HG03139 (cell line): ENCODE results near the gene DGKA.
A peak's percentile ranks its signal among the peaks of the same experiment; 100 is the strongest.
"Not testable (repeated sequence)": the region's sequence is repeated elsewhere in the genome, so short reads cannot be mapped to it uniquely, and the experiment has no call there.

Experiments used
- ATAC-seq: cut with Tn5 transposase; IDR thresholded peaks from one replicate; pipeline ENCODE4 v1.9.1; 2021; ENCODE audit not compliant: unreplicated experiment

Gene DGKA

DNA sequence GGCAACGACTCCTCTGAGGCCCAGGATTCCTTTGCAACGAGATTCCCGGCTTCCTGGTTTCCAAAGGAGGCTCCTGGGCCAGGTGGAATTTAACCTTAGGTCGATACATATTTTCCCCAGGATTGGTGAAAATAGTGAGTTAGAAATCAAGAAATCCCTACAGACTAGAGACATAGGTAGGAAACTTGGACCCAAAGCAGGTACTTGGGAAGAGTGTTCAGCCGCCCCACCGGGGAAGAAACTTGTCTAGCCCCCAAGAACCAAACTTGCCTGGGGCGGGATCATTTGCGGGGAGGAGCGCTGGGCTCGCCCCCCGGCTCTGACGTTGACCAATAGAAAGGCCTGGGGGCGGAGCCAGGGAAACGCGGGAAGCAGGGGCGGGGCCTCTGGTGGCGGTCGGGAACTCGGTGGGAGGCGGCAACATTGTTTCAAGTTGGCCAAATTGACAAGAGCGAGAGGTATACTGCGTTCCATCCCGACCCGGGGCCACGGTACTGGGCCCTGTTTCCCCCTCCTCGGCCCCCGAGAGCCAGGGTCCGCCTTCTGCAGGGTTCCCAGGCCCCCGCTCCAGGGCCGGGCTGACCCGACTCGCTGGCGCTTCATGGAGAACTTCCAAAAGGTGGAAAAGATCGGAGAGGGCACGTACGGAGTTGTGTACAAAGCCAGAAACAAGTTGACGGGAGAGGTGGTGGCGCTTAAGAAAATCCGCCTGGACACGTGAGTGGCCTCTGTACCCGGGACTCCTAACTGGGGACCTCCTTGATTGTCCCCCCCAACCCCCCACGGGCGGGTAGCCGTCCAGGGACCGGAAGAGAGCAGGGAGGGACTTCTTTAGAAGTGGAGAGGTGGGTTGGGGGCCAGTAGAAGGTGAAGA is 35.7 kb downstream of the DGKA start, which contains the start of gene CDK2:
CDK2 (plus strand) TSS at position 423 of the 874 bp plus-strand sequence; CDS start at position 602, 179 bp downstream.
- peak; percentile 96 for ATAC-seq

DNA sequence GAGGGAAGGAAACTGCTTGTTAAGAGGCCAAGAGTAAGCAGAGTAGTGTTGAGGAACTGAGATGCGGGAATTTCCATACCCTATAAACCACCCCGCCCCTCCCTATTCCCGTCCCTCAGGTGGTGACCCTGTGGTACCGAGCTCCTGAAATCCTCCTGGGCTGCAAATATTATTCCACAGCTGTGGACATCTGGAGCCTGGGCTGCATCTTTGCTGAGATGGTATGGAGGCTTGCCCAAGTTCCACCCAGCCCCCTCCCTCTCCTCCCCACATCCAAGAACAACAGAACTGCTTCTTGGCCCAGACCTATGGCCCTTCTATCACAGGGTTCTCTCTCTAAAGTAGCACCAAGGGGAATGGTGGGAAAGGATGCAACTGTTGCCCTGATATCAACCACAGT is 38.4 kb downstream of the DGKA start:
- no peak for ATAC-seq

DNA sequence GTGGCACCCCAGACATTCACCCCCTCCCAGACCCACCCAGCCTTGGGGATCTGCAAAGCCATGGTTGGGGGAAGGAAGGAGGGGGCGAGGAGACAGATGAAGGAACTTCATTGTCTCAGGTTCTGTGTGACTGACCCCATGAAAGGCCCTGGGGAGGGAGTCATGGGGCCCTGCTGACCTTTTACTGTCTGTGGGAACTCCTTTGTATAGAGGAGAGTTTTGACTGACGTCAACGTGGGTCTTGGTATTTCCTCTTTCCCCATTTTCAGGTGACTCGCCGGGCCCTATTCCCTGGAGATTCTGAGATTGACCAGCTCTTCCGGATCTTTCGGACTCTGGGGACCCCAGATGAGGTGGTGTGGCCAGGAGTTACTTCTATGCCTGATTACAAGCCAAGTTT is 39.8 kb downstream of the DGKA start:
- ATAC-seq = no peak

DNA sequence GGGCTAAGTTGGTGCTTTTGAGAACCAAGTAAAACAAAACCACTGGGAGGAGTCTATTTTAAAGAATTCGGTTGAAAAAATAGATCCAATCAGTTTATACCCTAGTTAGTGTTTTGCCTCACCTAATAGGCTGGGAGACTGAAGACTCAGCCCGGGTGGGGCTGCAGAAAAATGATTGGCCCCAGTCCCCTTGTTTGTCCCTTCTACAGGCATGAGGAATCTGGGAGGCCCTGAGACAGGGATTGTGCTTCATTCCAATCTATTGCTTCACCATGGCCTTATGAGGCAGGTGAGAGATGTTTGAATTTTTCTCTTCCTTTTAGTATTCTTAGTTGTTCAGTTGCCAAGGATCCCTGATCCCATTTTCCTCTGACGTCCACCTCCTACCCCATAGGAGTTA is 41.1 kb downstream of the DGKA start:
- no peak for ATAC-seq

DNA sequence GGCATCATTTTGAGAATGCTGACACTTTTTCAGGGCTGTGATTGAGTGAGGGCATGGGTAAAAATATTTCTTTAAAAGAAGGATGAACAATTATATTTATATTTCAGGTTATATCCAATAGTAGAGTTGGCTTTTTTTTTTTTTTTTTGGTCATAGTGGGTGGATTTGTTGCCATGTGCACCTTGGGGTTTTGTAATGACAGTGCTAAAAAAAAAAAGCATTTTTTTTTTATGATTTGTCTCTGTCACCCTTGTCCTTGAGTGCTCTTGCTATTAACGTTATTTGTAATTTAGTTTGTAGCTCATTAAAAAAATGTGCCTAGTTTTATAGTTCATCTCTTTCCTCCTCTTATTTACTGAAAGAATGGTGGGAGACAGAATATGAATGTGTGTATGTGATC is 41.5 kb downstream of the DGKA start:
- no peak for ATAC-seq

DNA sequence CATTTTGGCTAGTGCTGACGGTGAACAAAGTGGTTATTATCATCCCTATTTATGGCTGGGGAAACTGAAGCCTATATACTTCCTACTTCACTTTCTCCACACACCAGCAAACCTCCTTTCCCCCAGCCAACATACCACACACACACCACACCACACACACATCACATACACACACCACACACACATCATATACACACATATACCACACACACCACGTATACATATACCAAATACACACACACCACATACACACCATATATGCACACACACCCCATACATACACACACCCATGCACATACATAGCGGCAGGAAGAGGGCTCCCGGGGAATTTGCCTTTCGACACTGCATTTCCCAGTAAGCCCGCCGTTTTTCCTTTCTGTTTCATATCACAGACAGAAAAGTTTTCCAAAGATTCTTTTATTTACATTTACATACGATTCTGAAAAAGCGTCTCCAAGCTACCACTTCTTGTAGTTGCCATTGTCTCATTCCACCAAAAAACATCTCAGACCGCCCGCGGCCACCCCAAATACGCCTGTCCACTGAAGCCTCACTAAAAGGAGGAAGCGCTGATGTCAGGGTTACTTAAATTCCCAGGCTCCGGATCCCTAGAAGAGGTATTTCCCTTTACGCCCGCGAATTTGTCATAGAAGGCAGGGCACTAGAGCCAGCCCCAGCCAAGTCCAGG is 42.1 kb downstream of the DGKA start:
- ATAC-seq = no peak

DNA sequence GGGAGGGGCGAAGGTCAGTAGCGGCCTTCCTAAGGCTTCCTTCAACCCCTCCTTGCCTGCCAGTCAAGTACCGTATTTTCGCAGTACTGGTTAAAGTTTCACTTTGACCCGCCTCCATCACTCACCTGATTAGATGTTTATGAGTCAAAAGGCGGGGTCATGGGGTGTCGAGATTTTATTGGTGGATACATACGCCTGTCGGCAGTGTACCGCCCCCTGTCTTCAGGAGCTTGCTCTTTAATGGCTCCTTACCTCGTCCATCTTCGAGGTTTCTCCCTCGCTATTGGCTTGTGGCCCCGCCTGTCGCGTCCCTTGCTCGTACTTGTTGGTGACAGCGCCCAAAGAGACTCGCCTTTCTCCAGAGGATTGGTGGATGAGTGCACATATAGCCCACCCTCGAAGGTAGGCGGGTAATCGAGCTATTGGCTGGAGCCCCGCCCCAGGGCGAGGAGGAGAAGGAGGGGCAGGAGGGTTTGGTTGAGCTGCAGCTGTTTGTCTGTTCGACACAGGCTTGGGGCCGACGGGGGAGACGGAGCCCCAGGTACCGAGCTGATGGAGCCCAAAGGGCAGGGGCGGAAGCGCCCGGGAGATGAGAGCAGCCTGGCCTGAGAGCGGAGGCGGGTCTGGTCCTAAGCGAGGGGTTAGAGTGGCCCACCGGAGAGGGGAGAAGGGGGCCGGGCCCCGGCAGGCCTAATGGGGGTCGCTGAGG is 42.8 kb downstream of the DGKA start, which contains the start of gene RAB5B:
RAB5B (plus strand) TSS at position 480 of the 709 bp plus-strand sequence. CDS start 12,883 bp downstream, outside the sequence.
- peak; percentile 92 for ATAC-seq

DNA sequence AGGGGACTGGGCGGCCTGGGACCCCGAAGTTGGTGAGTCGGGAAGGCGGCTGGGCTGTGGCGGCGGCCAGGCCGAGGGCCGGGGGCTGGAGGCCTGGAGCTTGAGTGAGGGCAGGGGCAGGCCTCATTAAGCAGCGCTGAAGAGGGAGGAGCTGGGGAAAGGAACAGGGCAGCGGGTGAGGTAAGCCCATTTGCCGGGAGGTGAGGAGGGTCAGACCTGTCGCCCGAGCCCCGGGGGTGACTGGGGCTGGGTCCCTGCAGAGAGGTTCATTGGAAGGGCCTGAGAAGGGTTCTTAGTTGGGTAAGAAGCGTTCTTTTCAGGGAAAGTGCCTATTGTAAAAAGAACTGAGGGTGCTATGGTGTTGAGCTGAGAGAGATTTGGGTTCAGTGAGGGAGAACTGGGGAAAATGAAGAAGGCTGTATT is 43.4 kb downstream of the DGKA start:
- peak; percentile 17 for ATAC-seq

DNA sequence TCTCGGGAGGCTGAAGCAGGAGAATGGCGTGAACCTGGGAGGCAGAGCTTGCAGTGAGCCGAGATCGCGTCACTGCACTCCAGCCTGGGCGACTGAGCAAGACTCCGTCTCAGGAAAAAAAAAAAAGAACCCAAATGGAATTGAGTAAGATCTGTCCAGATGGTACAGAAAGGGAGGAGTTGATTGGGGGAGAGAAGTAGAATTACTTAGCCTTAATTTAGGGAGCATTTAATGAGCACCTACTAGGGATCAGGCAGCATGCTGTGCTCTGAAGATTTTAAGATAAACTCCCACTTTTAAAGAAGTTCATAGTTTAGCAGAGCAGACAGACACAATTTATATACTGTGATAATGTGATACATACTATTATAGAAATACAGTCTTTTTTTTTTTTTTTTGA is 47.4 kb downstream of the DGKA start:
- ATAC-seq = no peak

DNA sequence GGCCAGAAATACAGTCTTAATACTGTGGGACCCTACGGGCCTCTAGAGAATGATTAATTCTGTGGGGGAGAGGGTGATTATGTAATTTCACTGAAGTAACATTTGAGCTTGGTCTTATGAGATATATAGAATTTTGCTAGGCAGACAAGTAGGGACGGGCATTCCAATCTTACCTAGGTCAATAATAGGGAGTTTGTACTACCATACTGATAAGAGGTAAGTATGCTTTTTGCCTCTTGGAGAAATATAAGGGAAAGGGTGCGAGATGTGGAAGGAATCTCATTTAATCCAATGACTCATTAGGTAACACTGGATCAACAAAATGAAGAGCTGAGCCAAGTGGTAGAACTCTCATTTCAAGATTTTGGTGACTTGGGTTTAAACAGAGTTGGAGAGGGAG is 48.1 kb downstream of the DGKA start:
- no peak for ATAC-seq

DNA sequence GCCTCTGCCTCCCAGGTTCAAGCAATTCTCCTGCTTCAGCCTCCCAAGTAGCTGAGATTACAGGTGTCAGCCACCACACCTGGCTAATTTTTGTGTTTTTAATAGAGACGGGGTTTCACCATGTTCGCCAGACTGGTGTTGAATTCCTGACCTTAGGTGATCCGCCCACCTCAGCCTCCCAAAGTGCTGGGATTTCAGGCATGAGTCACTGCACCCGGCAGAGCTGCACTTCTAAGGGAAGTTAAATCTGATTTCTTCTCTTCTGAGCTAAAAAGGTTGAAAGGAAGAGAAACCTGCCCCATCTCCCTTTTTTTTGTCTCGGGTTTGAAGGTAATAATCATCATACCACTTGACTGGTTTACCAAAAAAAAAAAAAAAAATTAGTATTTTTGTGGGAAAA is 50.9 kb downstream of the DGKA start:
- ATAC-seq = not testable (repeated sequence)

DNA sequence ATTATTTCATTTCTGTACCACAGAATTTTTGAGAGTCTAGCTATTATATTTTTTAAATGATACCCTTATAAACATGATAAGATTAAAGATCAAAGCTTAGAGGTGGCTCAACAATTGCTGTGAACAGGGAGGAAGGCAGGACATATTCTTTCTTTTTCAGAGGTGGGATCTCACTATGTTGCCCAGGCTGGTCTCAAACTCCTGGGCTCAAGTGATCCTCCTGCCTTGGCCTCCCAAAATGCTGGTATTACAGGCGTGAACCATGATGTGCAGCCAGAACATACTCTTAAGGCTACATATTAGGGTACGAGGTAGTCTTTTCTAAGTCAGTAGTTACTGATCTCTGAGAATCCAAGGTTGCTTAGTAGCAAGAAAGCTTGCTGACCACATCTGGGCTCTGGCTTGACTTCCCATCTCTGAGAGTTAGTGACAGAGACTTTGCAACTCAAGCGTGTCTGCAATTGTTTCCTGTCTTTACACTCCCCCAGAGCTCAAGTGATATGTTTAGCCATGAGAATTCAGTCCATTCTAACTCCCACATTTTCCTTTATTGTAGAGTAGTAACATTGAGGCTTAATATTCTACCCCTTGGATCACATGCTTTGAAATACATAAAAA is 51.5 kb downstream of the DGKA start:
- ATAC-seq = peak; percentile 83

DNA sequence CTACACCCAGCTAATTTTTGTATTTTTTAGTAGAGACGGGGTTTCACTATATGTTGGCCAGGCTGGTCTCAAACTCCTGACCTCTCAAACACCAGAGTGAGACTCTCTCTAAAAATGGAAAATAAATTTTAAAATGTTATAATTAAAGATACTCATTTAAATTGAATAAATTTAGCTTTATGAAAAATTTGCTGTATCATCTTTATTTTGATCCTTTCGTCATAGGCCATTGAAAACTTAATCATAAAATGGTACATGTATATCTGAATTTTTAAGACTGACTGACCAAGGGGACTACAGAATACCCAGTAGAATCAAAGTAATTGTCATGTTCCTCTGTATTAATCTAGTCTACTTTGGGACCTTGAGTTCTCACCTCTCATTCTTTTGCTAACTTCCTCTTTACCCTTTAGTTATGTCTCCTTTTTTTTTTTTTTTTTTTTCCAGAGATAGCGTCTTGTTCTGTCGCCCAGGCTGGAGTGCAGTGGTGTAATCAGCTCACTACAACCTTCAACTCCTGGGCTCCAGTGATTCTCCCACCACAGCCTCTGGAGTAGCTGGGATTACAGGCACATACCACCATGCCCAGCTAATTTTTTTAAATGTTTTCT is 52.4 kb downstream of the DGKA start:
- no peak for ATAC-seq

DNA sequence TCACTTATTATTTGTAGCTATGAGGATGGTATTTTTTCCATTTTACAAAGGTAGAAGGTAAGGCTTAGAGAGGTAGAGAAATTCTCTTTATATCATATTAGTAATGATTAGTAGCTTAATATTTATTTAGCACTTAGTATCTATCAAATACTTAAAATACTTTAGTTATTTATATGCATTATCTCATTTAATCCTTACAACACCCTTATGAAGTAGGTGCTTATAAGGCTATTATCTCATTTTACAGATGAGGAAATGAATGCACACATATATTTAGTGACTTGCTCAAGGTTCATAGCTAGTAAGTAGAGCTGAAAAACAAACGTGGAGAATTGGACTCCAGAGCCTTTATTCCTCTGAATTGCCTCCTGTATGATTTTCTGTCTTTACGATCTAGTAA is 53.9 kb downstream of the DGKA start:
- no peak for ATAC-seq

DNA sequence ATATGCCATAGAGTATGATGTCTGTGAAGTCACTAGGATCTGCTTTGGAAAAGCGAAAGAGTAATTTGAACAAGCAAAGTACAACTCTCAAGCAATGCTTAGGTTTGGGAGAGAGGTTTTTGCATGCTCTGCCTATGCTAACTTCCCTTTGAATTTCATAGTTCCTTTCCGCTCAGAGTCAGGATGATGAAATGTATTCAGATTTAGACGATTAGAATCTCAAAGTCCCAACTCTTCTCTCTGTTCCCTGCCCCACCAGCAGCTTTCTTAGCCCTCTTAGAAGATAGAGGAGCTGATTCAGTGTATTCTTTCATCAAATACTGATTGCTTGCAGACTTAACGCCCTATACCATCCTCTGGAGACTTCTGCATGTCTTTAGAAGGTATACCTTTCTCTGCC is 54.4 kb downstream of the DGKA start:
- no peak for ATAC-seq

DNA sequence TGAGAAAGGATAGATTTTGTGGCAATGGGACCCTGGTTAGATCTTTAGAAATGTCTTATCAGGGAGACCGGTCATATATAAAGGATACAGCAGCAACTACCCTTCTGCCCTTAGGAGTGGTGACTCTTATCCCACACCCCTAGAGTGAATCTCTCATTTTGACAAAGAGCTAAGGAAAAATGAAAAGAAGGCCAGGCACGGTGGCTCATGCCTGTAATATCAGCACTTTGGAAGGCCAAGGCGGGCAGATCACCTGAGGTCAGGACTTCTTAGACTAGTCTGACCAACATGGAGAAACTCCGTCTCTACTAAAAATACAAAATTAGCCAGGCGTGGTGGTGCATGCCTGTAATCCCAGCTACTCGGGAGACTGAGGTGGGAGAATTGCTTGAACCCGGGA is 55.0 kb downstream of the DGKA start:
- ATAC-seq = not testable (repeated sequence)

DNA sequence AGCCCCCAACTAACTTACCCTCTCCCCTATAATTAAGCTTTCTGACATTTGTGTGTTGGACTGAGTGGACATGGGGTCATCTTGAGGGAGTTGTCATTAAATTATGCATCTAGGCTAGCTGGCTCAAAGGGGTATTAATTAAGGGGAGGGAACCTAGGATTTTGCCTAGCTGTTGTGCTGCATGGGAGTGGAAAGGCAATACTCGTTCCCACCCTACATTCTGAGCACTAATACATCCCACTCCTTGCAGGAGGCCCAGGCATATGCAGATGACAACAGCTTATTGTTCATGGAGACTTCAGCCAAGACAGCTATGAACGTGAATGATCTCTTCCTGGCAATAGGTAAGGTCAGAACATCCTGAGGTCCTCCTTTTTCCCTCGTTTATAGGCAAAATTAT is 60.1 kb downstream of the DGKA start:
- no peak for ATAC-seq

DNA sequence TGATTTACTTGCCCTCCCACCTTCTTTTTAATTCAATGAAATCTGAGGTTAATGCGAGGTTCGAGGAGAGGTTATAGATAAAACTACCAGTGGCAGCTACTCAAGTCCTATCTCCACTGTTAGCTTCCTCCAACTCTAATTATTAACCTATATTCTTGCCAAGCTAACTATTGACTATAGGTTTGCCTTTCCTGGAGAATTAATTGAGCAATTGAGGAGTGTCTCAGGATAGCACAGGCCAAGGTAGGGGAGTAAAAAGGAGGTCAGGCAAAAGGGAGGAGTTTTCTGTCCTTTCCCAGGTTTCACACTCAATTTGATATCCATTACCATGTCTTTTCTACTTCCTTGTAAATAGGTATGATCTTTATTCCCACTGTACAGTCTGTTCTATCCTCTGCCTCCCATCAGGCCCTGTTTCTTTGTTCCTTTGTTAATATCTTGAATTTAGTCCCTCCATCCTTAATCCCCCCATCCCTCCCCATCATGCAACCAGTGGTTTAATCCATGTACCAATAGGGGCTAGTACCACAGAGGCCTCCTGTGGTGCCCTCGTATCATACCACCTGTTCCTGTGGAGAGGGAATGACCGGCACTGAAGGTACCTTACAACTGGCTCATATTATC is 62.4 kb downstream of the DGKA start:
- ATAC-seq = no peak

DNA sequence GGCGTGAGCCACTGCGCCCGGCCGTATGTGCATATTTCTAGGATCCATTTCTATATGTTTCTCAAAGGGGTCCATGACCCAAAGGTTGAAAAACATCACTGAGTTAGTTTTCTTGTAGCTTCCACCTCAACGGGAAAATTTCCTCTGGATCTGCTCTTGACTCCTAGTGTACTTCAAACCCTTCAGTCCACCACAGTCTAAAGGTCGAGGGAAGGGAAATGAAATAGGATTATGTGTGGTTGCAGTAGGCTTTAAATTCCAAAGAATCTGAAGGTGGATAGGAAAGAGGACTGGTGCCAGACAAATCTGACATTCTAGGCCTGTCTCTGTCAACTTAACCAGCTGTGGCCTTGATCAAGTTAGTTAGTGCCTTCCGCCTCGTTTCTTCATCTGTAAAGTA is 64.4 kb downstream of the DGKA start:
- no peak for ATAC-seq

DNA sequence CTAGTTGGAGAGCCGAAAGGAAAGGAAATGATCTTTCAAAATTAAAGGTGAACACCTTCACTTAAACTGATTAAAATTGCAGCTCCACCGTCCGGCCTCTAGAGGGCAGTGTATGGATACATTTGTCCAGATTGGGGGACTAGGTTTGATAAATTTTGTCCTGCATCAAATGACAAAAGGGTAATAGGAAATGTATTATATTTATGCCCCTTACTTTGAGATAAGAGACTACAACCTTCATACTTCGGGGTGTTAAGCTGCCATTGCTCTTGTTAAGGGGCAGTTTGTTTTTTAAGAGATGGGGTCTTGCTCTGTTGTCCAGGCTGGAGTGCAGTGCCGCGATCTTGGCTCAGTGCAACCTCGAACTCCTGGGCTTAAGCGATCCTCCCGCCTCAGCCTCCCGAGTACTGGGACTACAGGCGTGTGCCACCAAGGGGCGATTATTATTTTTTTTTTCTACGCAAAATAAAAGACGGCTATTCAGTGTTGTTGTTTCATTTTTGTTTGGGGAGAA is 65.3 kb downstream of the DGKA start:
- ATAC-seq = no peak
